DND-41 (cell line): Measurements from ENCODE around the gene MINDY4B.

Experiments
- EZH2 ChIP-seq: IDR thresholded peaks from 3 replicates; pipeline ENCODE4 v1.6.1; 2012; ENCODE audit warnings: borderline replicate concordance, low read depth, mild to moderate bottlenecking, moderate library complexity, low read length, inconsistent platforms; ENCODE audit not compliant: severe bottlenecking
- TF ChIP-seq, protein P1 (sequence below): IDR thresholded peaks from 2 replicates; pipeline ENCODE4 v1.5.1; 2012; ENCODE audit warnings: borderline replicate concordance, low read length, moderate library complexity, mild to moderate bottlenecking; ENCODE audit not compliant: poor library complexity, severe bottlenecking; ENCODE audit errors: extremely low read depth

DNA sequence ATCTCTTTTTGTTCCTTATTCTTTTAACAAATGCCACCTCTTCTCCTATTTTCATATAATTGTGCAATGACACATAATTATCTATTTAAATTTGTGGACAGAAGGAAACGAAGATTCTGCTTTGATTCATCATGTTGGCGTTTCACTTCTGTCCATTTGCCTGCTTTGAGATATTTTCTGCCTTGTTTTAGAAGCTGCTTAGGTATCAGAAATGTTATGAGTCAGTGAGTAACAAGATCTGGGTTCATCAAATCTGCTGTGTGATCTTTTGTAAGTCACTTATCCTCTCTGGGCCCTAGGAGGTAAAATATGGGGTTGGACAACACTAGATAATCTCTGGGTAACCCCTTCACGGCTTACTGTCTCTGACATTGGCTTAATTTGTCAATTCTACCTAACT lies 7.3 kb upstream of the MINDY4B start:
- TF ChIP-seq, protein P1, sequence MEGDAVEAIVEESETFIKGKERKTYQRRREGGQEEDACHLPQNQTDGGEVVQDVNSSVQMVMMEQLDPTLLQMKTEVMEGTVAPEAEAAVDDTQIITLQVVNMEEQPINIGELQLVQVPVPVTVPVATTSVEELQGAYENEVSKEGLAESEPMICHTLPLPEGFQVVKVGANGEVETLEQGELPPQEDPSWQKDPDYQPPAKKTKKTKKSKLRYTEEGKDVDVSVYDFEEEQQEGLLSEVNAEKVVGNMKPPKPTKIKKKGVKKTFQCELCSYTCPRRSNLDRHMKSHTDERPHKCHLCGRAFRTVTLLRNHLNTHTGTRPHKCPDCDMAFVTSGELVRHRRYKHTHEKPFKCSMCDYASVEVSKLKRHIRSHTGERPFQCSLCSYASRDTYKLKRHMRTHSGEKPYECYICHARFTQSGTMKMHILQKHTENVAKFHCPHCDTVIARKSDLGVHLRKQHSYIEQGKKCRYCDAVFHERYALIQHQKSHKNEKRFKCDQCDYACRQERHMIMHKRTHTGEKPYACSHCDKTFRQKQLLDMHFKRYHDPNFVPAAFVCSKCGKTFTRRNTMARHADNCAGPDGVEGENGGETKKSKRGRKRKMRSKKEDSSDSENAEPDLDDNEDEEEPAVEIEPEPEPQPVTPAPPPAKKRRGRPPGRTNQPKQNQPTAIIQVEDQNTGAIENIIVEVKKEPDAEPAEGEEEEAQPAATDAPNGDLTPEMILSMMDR: no peak
- TF ChIP-seq EZH2: no peak
